Stimulated activated CD8-positive, alpha-beta memory T cell treated with anti-CD3 and anti-CD28 coated beads, Interleukin-15, amount 100 ng/mL, for 48 hours (primary cell): Measurements from ENCODE around the gene R3HDM2.

Experiments
- DNase-seq, 2 donors: peaks; one replicate each; pipeline ENCODE4 v3.0.0-alpha.2; 2020; ENCODE audit warnings: low read depth in 2 of 2

Gene R3HDM2

GRCh38 chr12:57240066-57240921, 190.5 kb downstream of the R3HDM2 start:
- DNase-seq, result peak in 1 of 2 donors; percentile 60

DNA sequence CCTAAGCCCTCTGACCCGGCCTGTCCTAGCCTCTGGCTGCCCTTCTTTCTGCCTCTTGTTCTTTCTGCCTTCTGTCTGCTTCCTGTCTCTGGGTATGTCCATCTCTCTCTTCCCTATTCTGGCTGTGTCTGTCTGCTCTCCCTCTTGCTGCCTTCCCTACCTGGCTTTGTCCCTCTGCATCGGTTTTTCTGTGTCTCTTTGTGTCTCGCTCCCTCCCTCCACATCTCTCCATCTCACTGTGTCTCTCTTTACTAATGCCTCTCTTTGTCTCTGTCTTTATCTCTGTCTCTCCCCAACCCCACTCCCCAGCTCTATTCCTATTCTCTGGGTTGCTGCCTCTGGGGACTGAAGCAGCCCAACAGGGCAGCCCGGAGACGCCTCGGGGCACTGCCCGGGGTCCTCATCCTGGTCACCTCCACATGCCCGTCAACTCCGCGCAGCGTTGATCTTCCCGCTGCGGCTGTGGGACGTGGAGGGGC, 191.2 kb downstream of the R3HDM2 start:
- no peak for DNase-seq

DNA sequence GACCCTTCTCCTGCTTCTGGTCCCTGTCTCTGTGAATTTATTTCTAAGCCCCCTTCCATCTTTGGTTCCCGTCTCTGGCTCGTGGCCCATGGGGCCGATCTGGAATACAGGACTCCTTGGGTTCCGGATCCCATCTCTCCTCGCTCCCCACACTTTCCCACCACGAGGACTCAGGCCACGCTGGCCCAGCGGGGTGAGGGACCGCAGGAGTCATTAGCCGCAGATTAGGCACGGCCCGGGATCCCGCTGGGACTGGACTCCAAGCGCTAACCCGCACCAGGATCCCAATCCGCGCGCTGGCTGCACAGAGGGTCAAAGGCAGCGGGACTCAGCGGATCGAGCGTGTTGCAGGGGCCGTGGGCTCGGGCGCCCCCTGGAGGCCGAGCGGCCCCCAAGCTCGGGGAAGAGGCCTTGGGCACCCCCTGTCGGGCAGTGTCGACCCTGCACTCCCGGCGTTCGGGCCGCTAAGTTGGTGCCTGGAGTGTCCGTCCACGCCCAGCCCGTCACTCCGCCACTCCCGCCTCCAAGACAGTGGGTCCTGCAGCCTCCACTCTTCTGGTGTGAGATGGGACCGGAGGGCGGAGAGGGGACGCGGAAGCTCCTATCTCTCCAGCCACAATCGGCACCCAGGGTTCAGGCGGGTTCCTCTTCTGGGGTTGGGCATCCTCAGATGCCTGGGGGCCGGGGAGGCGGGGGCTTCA, 191.8 kb downstream of the R3HDM2 start:
- peak; percentile 78 to 80 for DNase-seq

DNA sequence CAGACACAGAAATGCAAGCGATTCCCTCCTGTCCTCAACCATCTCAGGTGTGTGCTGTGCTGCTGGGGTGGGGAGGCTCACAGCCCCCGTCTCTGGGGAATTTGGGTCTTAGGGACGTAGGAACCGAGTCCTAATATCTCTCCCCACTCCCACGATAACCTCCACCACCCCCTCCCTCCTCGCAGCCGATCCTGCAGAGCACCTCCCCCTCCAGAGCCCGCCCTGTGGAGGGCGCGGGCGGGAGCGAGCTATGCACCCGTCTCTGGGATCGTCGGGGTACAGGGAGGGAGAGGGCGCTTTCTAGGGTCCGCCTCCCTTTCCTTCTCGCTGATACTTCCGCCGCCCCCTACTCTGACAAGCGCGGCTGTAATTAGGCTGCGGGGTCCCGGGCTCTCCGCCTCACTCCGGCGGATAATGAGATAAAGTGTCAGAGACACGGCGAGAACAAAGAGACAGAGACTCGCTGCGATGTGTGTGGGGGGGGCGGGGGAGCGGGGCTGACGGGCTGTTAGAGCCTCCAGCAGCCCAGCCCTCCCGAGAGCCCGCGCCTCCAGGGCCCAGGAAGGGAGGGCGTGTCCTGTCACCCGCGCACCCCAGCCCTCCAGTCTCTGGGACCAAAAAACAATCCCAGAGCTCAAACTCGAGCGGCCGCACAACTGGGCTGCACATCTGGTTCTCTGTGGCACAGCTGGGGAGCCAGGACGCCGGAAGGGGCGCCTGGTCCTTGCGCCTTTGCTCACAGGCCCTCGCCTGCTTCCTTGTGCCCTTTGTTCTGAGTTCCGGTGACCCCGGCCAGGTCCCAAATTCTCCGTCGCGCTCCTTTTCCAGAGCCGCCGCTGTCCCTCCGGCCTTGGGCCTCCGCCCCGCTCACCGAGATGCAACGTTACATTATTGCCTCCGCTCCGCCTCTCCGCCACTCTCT, 192.7 kb downstream of the R3HDM2 start:
- DNase-seq, result no peak

DNA sequence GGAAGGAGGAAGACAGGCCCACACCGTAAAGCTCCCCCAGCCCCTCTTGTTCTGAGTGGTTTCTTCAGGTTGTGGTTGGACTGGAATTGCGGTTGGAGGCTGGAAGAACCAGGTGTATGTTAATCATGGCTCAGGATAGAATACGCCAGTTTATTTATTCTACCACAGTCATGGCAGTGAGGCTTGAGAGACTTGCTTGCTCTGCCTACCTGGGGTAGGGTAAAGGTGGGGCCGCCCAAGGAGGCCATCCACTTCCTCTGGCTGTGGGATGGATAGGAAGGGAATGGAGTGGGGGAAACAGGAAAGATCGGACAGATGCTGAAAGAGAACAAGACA, 193.3 kb downstream of the R3HDM2 start:
- no peak for DNase-seq

GRCh38 chr12:57236925-57237595, 193.8 kb downstream of the R3HDM2 start:
- no peak for DNase-seq

GRCh38 chr12:57236201-57236924, 194.5 kb downstream of the R3HDM2 start:
- DNase-seq, result no peak

DNA sequence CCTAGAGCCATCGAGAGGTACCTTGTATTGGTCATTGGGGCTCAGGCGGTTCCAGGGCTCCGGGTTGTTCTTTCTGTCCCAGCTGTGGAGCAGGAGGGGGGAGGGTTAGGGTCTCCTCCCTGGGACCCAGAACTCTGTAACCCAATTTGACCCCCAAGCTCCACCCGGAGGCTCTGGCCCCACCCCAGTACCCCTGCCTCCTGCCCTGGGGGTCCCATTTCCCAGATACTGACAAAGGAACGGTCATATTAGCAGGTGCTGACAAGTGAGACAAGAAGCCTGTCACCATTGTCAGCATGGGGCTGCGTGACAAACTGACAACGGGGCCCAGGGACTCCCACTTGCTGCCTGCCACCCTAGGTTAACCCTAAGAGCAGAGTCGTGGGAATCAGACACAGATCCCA, 195.1 kb downstream of the R3HDM2 start:
- no peak for DNase-seq

DNA sequence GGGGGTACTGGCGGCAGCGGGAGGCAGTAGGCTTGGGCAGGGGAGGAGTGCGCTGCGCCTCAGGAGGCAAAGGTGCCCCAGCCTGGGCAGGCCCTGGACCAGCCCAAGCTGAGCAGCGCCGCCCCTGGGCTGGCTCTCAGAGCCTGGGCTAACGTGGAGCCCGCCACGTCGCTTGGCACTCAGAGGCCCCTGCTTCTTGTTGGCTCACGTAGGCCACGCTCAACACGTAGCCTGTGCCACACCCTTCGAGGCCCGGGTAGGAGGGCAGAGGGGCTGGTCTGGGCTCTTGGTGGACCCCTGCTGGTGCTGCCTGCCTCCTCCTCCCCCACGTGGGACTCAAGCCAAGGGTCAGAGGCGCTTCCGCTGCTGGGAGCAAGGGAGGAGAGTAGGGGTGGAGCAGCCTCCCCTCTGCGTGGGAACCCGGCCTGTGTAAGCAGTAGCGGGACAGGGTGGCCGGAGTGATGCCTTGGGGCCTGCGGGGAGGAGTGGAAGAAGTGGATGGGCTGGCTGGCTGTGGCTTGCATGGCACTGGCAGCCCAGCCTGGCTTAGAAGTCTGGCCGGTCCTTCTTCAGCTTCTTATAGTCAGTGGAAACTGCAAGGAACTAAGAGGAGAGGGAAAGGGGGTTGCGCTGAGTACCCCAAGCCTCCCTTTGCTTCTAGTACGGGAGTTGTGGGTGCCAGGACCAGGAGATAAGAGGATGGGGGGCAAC, 195.7 kb downstream of the R3HDM2 start:
- DNase-seq, result no peak

DNA sequence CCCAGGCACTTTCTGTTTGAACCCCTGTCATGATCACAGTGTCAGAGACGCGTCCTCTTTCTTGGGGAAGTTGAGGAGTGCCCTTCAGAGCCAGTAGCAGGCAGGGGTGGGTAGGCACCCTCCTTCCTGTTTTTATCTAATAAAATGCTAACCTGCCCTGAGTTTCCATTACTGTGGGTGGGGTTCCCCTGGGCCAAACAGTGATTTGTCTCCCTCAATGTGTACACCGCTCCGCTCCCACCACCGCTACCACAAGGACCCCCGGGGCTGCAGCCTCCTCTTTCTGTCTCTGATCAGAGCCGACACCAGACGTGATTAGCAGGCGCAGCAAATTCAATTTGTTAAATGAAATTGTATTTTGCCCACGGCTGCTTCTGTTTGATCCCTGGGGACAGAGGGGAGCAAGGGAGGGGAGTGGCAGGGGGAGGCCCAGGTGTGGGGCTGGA, 196.2 kb downstream of the R3HDM2 start:
- no peak for DNase-seq

DNA sequence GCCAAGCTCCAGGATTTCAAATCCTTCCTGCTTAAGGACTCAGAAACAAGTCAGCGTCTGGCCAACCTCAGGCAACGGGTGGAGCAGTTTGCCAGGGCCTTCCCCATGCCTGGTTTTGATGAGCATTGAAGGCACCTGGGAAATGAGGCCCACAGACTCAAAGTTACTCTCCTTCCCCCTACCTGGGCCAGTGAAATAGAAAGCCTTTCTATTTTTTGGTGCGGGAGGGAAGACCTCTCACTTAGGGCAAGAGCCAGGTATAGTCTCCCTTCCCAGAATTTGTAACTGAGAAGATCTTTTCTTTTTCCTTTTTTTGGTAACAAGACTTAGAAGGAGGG, 196.6 kb downstream of the R3HDM2 start:
- no peak for DNase-seq

DNA sequence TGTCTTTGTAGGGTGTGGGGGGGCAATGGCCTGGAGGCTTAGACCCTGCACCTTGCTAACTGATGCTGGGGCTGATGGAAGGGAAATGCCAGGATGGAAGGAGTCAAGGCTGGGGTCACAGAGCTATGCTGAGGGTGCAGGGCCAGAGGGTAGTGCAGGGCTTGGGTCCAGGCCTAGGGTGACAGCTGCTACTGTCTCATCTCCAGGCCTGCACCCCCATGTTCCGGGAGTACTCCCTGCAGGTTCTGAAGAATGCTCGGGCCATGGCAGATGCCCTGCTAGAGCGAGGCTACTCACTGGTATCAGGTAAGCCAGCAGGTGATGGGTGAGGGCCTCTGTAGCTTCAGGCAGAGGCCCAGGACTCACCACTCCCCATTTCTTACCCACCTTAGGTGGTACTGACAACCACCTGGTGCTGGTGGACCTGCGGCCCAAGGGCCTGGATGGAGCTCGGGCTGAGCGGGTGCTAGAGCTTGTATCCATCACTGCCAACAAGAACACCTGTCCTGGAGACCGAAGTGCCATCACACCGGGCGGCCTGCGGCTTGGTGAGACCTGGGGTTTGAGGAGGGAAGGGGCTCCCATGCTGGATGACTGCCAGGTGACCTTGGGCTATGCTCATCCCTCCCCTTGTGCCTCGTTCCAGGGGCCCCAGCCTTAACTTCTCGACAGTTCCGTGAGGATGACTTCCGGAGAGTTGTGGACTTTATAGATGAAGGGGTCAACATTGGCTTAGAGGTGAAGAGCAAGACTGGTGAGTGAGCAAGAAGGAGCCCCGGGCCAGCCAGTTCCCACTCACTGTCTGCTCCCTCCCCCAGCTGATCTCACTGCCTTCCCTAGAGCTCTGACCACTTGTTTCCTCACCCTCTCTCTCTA, 197.2 kb downstream of the R3HDM2 start:
- DNase-seq, result no peak

DNA sequence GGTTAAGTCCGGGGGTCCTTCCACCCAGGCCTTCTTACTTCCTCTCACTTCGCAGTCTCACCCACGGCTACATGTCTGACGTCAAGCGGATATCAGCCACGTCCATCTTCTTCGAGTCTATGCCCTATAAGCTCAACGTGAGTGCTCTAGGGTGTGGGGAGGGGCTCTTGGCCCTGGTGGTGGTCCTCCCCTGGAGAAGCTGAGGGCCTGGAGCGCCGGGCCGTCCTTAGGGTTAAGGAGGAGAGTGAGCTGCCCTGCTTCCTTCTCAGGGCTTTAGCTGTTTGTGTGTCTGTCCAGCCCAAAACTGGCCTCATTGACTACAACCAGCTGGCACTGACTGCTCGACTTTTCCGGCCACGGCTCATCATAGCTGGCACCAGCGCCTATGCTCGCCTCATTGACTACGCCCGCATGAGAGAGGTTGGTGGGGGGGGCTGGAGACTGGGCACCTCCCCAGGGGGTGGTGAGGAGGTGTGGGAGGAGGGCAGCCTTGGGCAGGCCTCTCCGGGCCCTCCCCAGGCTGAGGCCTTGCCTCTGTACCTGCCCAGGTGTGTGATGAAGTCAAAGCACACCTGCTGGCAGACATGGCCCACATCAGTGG, 198.6 kb downstream of the R3HDM2 start:
- DNase-seq, result no peak

- no peak for DNase-seq
Observed at GRCh38 chr12:57231276-57232021, 199.4 kb downstream of the R3HDM2 start.

DNA sequence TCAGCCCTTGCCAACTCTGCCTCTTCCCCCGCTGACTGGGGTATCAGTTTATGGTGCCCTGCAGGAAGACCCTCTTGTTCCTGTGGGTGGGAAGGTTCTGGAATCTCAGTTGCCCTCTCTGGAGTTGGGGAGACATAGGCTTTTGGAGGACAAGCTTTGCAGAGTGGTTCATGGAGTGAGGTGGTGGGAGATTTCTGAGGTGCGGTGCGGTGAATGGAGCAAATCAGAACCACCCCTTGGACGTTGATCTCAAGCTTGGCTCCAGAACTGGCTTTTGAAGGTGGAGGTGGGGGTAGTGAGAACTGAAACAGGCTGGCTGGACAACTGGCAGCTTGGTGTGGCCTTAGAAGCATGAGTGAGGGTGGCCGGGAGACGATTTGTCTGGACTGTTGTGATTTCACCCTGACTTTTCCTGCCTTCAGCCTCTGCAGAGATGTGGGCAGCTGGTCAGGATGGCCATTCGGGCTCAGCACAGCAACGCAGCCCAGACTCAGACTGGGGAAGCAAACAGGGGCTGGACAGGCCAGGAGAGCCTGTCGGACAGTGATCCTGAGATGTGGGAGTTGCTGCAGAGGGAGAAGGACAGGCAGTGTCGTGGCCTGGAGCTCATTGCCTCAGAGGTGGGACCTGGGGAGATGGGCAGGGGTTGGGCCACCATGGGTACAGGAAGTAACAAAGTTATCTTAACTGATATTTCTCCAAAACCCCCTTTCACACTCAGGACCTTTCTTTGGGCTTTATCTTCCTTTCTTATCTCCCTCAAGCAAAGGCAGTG, 200.3 kb downstream of the R3HDM2 start:
- DNase-seq, result no peak

DNA sequence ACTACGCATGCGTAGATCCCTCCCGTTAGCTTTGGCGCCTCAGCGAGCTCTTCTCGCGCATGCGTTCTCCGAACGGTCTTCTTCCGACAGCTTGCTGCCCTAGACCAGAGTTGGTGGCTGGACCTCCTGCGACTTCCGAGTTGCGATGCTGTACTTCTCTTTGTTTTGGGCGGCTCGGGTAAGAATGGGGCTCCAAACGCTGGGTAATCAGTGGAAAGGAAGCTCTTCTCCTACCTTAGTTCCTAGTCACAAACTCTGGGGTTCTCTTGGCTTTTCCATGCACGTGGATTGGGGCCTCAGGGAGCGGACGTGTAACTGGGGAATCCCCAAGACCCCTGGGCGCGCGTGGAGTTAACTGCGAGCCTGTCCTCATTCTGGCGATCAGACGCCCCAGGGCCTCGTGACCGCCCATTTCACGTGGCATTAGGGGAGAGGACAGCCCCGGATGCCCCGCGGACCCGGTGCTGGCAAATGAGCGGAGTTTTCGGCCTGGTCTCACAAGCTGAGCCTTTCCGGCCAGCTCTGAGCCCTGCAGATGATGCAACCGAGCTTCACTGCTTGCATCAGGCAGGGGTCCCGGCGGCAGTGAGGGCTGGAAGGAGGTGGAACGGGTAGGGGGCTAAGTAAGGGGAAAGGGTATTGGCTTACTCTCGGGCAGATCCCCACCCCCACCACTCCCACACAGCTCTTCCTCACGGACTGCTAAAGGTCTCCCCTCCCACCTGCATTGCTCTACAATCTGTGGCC, 201.0 kb downstream of the R3HDM2 start, which contains the start of gene SHMT2:
TSS of gene SHMT2 (plus strand) at position 78 of the 747 bp plus-strand sequence. CDS start at position 146, 68 bp downstream.
- peak; percentile 91 to 93 for DNase-seq
